GM06990 (cell line): ENCODE data around the gene RPTOR.

Experiments
- DNase-seq: peaks from one replicate; pipeline ENCODE4 v3.0.0-alpha.2; 2011; ENCODE audit not compliant: insufficient read length; ENCODE audit errors: extremely low read depth
- H3K27me3 ChIP-seq: replicated peaks from 2 replicates; pipeline ENCODE4 v1.6.0; 2011; ENCODE audit warnings: low read length; ENCODE audit not compliant: control insufficient read depth, insufficient read depth
- H3K36me3 ChIP-seq: 2 replicates; pipeline ENCODE4 v1.5.1; 2011; ENCODE audit warnings: low read length; ENCODE audit not compliant: control insufficient read depth, insufficient read depth
- H3K4me3 ChIP-seq: replicated peaks from 2 replicates; pipeline ENCODE4 v1.5.1; 2011; ENCODE audit warnings: low read depth, mild to moderate bottlenecking, control low read depth, low read length
- TF ChIP-seq, protein P1 (sequence below): IDR thresholded peaks from 2 replicates; pipeline ENCODE4 v1.5.1; 2011; ENCODE audit warnings: low read length, control low read depth, mild to moderate bottlenecking, inconsistent platforms; ENCODE audit not compliant: insufficient read depth, poor library complexity, severe bottlenecking

The RPTOR gene

DNA sequence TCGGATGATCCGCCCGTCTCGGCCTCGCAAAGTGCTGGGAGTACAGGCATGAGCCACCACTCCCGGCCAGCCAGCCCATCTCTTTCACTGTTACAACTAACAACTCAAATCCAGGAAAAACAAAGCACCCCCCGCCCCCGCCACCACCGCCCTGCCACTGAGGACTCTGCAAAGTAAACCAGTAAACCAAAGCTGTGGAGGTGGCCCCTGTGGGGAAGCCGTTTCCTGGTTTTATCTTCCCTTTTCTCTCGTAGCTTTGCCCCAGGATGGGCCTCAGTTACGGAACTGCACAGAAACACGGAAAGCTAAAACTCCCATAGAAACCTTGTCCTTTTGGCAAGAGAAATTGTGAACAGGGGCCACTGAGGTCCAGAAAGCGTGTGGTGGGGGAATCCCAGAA lies 464.5 kb downstream of the RPTOR start:
- no peak for DNase-seq

DNA sequence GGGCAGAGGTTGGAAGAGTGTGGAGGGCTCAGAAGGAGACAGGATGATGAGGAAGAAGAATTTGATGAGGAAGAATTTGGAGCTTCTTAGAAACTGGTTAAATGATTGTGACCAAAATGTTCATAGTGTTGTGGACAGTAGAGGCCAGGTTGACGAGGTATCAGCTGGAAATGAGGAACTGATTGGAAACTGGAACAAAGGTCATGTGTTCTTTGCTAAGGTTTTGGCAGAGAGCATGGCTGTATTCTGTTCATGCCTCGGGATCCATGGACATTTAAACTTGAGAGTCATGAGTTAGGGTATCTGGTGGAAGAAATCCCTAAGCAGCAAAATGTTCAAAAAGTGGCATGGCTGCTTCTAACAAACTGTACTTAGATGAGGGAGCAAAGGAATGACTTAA lies 466.3 kb downstream of the RPTOR start:
- Histone ChIP-seq H3K27me3 (no peaks in the 10 kb centered on the region), H3K36me3 (no peaks in the 10 kb centered on the region), H3K4me3 (no peak overlapping the region)
- no peak for DNase-seq
- TF ChIP-seq, protein P1, sequence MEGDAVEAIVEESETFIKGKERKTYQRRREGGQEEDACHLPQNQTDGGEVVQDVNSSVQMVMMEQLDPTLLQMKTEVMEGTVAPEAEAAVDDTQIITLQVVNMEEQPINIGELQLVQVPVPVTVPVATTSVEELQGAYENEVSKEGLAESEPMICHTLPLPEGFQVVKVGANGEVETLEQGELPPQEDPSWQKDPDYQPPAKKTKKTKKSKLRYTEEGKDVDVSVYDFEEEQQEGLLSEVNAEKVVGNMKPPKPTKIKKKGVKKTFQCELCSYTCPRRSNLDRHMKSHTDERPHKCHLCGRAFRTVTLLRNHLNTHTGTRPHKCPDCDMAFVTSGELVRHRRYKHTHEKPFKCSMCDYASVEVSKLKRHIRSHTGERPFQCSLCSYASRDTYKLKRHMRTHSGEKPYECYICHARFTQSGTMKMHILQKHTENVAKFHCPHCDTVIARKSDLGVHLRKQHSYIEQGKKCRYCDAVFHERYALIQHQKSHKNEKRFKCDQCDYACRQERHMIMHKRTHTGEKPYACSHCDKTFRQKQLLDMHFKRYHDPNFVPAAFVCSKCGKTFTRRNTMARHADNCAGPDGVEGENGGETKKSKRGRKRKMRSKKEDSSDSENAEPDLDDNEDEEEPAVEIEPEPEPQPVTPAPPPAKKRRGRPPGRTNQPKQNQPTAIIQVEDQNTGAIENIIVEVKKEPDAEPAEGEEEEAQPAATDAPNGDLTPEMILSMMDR: no peak

More for the DNA sequence above, 464.5 kb downstream of the RPTOR start:
- no peaks in the 10 kb centered on the region for H3K36me3 ChIP-seq
- no peaks in the 10 kb centered on the region; the same call in 1 of the 2 replicates for H3K27me3 ChIP-seq
- TF ChIP-seq, protein P1: no peak
- no peak overlapping the region for H3K4me3 ChIP-seq

DNA sequence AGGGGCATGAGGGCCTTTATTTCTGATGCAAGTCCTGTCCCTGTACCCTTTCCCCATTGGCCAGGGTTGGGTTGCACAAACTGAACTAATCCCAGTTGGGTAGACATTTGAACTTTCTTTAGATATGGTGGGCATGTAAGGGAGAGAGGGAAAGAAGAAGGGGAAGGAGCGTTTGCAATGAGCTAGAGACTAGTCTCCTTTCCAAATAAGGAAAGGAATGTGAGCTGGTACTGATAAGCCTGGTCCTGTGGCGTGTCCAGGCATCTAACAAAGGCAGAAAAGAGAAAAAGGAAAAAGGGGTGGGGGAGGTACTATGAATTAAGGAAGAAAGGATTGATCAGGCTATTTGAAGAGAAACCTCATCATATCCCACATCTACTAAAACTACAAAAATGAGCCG lies 467.3 kb downstream of the RPTOR start:
- H3K27me3 ChIP-seq: no peaks in the 10 kb centered on the region
- TF ChIP-seq, protein P1: no peak
- H3K4me3 ChIP-seq: no peak overlapping the region
- DNase-seq: no peak
- no peaks in the 10 kb centered on the region for H3K36me3 ChIP-seq

DNA sequence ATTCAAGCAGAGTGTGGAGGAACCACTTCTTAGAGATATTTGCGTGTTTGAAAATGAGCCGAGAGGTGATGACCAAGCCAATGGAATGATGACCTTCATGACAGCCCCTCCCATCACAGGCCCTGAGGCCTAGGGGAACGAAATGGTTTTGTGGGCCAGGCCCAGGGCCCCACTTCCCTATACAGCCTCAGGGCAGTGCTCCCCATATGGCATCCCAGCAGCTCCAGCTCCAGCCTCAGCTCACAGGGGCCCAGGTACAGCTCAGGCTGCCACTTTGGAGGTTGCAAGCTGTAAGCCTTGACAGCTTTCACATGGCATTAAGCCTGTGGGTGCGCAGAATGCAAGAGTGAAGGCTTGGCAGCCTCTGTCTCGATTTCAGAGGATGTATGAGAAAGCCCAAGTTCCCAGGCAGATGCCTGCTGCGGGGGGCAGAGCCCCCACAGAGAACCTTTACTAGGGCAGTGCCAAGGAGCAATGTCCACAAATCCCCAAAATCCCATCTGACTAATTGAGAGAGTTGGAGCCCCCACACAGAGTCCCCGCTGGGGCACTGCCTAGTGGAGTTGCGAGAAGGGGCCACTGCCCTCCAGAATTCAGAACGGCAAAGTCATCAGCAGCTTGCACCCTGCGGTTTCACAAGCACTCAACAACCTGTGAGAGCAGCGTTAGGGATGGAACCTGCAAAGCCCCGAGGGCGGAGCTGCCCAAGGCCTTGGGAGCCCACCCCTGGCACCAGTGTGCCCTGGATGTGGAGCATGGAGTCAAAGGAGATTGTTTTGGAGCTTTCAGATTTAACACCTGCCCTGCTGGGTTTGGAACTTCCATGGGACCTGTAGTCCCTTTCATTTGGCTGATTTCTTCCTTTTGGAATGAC lies 468.2 kb downstream of the RPTOR start:
- no peaks in the 10 kb centered on the region for H3K27me3 ChIP-seq
- TF ChIP-seq, protein P1: no peak
- no peak for DNase-seq
- H3K4me3 ChIP-seq: no peak overlapping the region
- no peaks in the 10 kb centered on the region for H3K36me3 ChIP-seq

DNA sequence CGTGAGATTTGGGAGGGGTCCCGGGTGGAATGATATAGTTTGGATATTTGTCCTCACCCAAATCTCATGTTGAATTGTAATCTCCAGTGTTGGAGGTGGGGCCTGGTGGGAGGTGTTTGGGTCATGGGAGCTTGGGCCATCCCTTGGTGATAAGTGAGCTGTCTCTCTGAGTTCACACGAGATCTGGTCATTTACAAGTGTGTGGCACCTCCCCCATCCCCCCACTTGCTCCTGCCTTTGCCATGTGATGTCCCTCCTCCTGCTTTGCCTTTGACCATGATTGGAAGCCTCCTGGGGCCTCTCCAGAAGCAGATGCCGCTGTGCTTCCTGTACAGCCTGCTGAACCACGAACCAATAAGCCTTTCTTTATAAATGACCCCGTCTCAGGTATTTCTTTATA lies 469.0 kb downstream of the RPTOR start:
- TF ChIP-seq, protein P1: no peak
- Histone ChIP-seq H3K4me3 (no peak overlapping the region), H3K36me3 (no peaks in the 10 kb centered on the region), H3K27me3 (no peaks in the 10 kb centered on the region)
- DNase-seq: no peak
